Activated CD4-positive, alpha-beta T cell treated with anti-CD3 and anti-CD28 coated beads, Interleukin-2, amount 50 U/mL, for 1 hour (primary cell): ENCODE data around the gene COL19A1.

Source experiments
- DNase-seq: peaks from one replicate; pipeline ENCODE4 v3.0.0-alpha.2; 2020

COL19A1 gene

DNA sequence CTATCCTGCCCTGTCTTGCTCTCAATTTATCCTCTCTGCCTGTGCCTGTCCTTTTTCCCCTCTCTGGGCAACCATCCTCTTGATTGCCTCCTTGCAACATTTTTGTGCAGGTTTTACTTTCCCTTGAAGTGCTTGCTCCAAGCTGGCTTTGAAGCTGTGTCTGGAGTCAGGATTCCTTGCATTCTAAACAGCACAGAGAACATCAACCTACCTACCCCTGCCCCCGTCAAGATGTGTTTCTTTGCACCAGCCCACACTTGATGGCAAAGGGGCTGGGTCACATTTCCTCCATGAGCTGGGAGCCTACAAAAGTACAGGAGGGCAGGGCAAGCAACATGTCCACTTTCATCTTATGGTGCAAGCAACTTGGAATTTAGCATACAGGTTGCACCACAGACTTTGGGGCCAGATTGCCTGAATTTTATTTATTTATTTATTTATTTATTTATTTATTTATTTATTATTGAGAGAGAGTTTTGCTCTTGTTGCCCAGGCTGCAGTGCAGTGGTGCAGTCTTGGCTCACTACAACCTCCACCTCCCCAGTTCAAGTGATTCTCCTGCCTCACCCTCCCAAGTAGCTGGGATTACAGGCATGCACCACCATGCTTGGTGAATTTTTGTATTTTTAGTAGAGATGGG is 206.3 kb downstream of the COL19A1 start:
- DNase-seq: no peak

DNA sequence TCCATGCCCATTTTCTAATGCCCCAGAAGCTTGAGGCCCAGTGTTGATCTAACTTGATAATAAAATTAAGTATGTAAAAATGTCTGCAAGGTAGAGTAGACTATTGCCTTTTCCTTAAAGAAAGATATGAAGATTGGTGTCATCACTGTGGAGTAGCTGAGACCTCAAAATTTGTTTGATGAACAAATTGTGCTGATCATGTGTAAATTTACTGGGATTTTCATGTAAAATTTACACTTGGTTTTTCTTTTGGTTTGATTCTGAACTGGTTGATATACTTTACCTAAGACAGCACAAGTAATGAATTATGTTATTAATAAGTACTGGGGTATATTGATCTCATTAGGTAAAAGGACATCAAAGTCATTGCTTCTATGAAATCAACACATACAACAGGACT is 207.3 kb downstream of the COL19A1 start:
- DNase-seq: no peak

DNA sequence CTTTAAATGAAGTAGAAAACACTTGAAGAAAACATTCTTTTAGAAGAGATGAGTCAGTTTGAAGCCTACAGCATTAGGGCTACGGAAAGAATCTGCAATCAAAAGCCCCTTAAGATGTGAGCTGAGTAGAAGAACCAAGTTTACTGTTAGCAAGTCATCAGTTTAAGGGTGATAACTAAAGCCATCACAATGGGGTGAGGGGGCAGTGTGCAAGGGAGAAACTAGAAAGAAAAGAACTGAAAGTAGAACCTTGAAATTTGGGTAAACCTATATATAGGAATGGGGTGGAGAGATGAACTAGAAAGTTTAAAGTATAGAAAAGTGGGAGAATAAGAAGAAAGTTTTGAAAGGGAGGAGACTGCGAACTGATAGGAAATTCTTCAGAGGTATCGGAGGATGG is 212.9 kb downstream of the COL19A1 start:
- DNase-seq: no peak

DNA sequence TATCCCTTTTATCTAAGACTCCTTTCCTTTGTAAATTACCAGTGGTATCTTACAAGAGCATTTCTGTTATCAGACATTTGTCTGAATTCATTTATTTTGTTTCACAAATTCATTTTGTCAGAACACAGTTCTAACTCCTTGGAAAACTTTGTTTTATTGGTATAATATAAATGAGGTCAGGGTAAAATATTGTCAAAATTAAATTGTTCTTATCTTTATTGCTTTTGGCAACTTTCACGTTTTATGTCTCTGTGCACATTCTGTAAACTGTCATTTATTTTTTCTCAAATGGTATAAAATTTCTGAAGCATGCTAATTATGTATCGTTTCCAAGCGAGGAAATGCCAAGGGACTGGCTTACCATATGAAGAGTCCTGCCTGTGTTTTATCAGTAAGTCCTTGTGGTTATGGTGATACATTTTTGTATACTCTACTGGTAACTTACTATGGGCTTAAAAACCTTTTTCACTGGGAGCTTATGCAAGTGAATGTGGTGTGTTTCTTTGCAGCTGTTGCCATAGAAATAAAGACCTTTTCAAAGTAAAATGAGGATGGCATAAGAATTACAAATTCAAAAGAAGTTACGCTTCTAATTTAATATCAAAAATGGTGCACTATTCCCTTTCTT is 214.2 kb downstream of the COL19A1 start:
- DNase-seq: no peak

DNA sequence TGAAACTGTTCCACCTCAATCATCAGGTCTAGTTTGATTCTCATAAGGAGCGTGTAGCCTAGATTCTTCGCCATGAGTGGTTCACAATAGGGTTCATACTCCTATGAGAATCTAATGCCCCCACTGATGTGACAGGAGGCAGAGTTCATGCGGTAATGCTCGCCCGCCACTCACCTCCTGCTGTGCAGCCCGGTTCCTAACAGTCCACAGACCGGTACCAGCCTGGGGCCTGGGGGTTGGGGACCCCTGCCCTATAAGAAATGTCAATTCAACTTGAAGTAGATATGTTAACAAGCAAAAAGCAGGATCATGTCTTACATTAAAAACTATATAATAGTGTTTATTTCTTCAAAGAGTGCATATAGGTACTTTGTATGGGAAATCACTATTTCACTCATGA is 216.5 kb downstream of the COL19A1 start:
- DNase-seq: no peak

DNA sequence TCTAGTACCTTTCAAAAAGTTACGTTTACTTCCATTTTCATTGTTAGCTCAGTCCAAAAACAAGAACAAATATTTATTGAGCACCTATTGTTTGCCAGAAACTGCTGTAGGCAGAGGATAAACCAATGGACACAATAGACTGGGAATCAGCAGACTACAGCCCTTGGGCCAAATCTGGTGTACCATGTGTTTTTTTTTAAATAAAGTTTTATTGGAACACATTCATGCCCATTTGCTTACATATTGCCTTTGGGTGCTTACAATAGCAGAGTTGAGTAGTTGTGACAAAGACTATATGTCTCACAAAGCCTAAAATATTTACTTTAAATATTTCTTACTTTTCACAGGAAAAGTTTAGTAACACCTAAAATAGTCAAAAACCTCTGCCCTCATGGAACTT is 220.4 kb downstream of the COL19A1 start:
- DNase-seq: no peak

DNA sequence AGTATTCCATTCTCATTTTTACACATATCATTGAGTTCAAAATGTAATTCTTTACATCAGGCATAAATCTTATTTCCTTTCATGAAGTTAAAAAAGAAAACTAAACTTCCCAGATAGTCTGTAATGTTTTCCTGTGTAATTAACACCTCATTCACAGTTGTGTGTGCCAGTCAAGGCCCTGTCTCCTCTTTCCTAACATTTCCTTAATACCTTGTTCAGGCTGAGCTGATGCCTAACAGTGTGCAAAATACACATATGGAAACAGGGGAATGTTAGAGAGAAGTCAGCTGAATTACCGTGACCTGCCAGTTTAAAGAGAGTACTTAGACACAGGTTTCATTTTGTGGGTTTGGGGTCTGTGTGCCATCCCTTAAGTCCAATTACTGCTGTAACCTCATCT is 227.8 kb downstream of the COL19A1 start:
- DNase-seq: no peak

DNA sequence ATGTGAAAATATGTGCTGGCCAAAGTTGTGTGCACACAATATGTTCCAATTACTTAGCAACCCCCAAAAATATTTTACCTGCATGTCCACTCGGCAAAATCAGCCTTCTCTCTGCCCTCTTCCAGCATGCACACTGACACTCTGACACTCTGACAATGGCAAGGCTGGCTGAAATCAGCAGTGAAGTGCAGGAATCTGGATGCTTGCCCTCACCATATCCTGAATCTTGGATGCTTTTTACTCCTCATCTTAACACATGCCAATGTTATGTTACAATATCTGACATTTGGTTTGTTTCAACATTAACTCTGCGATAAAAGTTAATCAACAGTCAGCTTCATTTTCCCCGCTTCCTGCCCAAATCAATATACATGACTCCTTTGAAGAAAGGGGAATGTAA is 233.4 kb downstream of the COL19A1 start:
- DNase-seq: no peak

DNA sequence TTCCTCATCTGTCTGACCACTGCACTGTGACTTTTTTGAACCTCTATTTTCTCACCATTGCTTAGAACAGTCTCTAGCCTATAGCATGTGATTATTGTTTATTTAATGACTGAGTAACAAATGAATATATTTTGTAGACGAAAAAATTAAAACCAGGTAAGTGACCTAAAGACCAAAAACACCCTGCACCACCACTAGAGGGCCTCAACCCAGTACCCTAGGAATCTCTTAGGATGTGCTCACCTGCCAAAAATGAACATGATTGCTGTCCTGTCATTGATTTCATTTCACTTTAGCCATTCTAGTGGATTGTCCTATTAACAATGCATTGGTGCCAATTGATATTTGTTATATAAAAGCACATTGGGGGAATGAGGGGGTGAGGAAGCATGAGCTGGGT is 237.4 kb downstream of the COL19A1 start:
- DNase-seq: no peak

DNA sequence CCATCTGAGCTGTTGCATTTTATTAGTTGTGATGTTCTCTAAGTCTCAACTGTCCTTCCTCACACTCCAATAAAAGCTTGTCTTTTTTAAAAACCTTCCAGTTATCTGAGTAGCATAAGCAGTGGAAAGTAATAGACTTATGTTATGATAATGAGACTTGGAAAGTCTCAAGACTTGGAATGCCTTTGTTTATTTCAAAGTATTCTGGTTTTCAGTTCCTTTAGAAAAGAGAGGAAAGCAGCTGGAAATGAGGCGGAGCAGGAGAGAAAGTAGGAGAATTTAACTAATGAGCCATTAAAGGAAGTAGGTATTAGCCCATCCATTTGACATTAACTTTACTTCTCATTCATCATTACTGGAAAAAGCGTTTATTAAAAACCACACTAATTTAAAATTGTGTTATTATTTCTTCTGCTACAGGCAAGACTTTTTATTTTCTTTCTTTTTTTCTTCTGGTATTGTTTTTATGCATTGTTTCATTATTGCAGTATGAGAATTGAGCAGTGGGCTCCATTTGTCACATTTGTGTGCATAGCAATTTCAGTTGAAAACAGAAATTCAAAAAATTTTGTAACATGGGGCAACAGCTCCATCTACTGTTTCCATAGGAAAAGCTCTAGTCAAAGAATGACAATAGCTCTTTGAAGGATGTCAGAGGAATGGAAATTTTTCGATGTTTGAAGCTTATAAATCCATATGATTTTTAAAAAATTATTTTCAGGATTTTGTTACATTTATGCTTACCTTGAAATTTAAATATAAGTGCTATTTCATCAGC is 241.7 kb downstream of the COL19A1 start:
- no peak for DNase-seq

DNA sequence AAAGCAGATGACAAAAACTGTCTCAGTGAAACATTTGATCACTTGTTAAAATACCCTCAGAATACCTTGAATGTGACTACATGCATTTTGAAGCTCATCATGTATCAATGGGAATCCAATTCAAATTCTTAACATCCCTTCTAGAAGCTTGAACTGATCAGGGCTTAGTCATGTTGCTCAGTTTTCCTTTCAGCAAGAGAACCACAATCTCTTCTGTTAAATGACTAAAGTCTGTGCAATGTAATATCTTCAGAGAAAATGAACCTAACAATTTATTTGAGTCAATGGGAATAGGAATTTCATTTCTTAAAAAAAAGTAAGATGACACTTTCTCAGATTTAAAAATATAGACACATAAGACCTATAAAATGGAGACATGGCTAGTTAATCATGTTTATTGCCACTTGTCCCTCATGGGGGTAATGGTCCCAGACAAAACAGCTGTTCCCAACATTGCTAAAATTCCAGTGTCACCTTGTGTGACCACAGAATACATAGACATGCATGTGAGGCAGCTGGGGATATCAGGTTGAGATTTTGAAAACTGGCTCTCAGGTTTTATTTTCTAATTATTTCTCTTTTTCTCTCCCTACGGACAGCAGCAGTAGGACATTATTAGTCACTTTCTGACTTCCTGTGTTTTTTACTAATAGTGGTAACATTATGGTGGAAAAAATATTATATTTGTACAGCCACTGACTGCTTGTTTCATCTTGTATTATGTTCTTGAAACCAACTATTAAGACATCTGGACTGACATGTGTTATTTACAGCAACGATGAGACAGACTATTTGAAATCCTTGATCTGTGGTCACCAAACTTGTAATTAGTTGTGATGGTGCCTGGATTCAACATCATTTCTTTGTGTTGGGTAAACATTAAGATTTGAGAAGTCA is 244.0 kb downstream of the COL19A1 start:
- no peak for DNase-seq

DNA sequence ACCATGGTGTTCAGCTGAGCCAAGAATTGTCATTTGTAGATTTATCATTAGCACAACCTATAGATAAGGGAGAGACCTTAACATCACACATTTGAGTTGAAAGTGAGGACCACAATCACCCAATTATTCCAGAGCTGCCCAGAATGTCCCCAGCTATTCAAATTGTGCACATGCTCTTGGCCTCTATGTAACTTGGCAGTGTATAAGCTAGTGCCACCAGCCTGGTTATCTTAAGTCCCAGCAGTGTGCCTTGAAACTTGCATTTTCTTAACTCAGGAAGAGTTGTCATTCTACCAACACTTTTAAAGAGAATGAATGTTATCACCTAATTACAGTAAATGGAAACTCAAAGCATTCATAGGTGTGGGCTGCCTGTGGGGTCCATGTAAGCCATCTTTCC is 245.4 kb downstream of the COL19A1 start:
- no peak for DNase-seq

DNA sequence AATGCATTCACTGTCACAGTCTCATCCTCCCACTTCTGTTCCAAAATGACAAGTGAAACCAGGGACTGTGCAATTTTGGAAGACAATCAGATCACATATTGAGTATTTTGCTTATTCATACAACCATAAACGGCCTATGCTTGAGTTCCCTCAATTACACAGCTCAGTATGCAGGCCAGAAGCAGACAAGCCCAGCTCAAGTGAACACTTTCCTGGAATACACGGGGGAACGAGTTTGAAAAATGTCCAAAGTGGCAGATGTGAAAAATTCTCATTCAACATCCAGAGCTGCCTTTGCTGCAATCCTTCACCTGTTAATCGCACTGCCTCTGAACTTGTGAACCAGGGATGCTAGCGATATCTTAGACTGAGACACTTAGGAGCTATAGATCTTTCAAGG is 246.4 kb downstream of the COL19A1 start:
- DNase-seq: no peak

DNA sequence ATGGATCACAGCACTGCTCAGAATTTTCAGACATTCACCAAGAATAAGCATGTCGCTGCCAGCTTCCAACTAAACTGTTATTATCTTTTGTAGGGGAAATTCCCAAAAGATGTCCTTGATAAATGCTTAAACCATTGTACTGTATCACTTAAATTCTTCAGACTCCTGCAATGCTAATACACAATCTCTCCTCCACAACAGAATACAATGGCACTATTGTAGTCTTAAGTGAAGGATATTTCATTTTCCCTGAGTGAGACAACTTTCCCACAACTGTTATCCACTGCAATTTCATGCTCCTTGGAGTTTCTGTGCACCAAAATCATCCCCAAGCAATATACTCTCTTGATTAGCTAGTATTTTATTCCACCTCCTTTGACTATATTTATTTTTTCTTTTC is 246.8 kb downstream of the COL19A1 start:
- DNase-seq: no peak

DNA sequence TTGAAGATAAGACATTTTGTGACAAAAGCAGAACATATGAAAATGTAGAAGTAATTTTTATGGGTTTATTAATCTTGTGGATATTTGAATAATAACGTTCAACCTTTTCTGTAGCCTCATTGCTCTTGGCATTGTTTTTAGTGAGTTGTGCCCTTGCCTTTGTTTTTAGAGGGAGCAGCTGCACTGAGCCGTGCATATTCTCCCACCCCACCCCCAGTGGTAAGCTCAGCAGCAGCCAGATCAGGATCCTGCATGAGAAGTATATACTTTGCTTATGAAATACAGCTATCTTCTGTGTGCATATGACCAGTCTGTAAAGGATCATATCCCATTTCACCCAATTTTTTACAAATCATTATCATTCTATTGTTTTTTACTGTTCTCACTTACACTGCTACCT is 252.3 kb downstream of the COL19A1 start:
- DNase-seq: no peak

DNA sequence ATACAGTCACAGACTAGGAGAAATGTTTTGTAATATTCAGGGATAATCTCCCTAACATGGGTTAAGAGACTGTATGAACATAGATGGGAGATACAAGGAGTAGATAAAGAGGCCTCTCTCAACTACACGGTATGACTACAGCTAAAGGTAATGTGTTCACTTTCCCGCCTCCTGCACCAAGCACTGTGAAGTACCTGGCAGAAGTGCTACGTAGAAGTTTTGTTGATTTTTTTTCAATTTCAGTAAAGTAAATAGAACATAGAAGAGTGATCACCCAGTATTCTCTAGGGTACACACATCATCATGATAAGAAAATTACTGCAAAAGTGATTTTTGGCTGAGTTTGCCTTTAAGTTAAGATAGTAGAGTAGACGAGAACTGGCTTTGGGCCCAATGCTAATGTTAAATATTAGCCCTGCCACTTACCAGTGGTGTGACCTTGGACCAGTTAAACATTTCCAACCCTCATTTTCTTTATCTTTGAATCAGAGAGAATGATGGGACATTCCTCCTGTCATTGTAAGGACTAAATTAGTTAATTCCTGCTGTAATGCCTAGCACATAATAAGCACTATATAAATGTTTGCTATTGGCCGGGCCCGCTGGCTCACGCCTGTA is 253.0 kb downstream of the COL19A1 start:
- no peak for DNase-seq

DNA sequence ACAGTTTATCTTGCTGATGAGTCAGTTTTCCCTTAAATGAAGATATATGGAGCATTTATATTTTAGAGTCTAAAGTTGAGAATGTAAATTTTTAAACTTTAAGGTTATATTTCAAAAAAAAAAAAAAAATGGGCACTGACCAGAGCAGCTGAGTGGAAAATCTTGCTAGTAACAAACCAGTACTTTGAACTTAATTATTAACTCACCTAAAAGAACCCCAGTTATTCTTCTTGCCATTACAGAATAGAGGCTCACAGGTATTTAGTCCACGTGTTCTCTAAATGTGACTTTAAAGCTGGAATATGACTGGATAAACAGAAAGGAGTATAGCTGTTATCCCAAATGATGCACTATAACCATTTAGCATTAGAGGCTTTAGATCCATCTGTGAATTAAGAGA is 258.1 kb downstream of the COL19A1 start:
- no peak for DNase-seq

DNA sequence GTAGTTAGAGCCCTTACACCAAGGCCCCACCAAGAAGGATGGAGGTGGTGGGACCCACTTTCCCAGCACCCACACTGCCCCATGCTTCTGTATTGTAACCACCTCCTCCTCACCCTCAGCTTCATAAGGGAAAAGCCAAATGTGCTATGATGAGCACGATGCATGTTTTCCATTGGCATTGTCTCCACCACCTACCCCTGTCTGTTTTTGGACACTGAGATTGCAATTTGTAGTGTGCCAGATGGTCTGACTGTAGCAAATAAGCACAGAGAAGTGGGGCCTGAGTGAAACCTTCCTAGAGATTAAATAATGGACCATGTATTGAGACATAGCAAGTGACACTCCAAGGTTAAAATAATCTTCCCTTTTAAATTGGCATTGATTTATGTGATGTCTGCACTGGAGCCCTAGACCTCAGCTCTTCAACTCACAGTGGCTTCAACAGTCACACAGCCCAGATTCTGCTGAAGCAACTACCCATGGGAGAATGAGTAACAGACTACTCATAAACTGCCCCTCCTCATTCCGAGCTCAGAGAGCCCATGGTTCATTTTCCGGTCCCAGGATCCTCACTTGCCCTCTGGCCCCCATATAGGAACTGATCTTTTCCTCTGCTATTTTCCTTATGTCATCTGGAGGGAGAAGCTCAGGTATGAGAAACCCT is 258.7 kb downstream of the COL19A1 start:
- no peak for DNase-seq

DNA sequence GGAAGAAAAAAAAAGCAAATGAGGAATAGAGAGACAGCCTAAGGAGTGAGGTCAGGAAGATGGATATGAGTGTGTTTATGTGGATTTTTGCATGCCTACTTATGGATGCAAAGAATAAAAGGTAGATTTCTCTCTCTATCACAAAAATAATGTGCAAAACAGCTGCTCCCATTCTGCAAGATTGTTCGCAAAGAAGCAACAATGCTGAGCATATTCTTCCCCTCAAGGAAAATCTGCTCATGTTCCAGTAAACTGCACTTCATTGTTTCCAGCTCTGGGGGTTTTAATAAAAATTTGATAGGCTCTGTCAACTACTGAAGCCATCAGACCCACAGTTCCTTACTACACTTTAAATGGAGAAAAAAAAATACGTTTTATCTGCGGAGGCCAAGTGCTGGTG is 259.2 kb downstream of the COL19A1 start:
- DNase-seq: no peak

DNA sequence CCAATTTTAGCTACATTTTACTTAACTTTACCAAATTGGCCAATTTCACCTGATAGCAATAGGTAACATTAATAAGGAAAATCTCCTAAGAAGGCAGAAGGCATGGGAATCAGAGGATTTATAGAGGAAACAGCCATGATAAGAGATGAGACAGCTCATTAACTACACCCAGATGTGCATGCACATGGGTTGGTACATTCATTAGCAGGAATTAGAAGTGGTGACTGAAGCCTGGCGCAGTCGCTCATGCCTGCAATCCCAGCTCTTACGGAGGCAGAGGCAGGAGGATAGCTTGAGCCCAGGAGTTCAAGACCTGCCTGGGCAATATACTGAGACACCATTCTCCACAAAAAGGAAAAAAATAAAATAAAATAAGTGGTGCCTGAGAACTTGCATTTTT is 263.0 kb downstream of the COL19A1 start:
- no peak for DNase-seq

DNA sequence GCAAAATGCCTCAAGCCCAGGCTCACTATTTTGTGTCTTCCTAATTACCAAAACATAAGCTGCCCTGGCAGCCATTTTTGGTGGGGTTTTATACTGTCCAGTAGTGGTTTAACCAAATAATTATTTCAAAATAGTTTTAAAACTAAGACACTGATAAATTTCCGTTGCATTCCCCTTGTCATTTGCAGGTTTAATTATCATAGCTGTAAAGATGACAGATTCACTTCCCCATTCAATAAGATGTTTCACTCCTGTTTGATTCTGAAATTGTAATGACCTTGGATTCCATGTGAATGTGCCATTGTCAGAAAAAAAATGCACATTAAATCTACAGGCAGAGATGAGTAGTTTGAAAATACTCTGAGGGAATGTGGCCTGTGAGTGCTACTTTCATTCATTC is 264.5 kb downstream of the COL19A1 start:
- no peak for DNase-seq

DNA sequence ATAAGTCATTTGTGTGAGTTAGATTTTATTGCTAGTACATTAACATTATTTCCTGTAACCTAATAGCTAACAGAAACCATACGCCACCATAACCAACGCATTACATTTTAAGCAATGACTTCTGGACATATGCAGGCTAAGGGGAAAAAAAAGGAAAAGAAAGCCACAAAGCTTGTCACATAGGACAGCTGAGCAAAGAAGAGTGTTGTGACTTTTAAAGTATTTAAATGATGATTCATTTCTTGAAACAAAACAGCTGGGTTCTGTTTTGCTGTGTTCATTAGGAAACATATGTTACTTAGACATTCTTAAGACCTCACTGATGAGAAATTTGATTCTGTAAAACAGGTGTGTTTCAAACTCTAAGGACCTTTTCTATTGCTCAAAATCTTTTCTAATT is 265.2 kb downstream of the COL19A1 start:
- DNase-seq: no peak
